Occipital lobe (tissue), 2 donors: ENCODE results near the gene LEKR1. TPM values are rescaled to one million over a fixed set of nuclear protein-coding genes. Genes with fewer than 3 reads are reported as not detected.

Experiments
- DNase-seq: peaks from one replicate; lab custom pipeline; 2025; lab: John Stamatoyannopoulos, UW
- total RNA-seq: library from RNA; depleted of rRNA; stranded (reverse); fragments of >200 nt; gene quantifications from one replicate; pipeline ENCODE4 v1.2.3, GENCODE V29; 2014

Gene LEKR1
- total RNA-seq, 1 donor from 2014 or later = 0.78 TPM

GRCh38 chr3:157058392-157059071, 232.4 kb downstream of the LEKR1 start:
- no peak for DNase-seq

DNA sequence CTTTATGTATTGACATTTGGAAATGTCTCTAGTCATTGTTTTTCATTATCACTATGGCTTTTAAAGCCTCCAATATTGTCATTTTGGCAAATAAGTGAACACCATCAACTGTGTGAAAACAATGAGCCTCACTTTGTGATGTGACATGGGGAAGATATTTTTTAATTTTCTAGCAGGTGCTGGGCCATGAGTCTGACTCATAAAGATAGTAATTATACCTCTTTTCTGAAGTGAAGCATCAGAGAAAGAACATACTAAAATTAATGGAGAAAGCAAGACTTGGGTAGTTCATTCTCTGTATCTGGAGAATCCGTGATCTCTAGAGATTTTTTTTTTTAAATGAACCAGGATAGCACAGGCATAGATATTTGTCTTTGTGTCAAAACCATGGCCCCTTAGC, 233.0 kb downstream of the LEKR1 start:
- DNase-seq = no peak

- no peak for DNase-seq
These were observed 233.5 kb downstream of the LEKR1 start for GRCh38 chr3:157059661-157060060.

GRCh38 chr3:157061265-157061664, 235.1 kb downstream of the LEKR1 start:
- no peak for DNase-seq

DNA sequence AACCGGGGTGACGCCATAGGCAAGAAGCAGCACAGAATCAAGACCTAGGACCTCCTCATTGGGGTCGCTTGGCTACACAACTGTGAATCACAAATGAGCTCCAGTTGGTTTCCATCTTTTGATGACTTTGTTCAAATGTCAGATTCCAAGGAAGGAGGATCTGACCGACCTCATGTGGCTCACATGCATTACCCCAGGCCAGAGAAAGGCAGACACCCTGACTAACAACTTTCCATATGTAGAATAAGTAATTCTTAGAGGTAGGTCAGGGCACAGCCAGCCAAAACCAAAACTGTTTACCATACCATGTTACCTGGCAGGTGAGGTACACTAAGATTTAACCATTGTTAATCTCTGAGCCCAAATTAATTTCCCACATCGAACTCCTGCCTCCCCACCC, 237.3 kb downstream of the LEKR1 start:
- no peak for DNase-seq

GRCh38 chr3:157063926-157064325, 237.8 kb downstream of the LEKR1 start:
- DNase-seq = no peak

GRCh38 chr3:157064402-157064801, 238.2 kb downstream of the LEKR1 start:
- no peak for DNase-seq

DNA sequence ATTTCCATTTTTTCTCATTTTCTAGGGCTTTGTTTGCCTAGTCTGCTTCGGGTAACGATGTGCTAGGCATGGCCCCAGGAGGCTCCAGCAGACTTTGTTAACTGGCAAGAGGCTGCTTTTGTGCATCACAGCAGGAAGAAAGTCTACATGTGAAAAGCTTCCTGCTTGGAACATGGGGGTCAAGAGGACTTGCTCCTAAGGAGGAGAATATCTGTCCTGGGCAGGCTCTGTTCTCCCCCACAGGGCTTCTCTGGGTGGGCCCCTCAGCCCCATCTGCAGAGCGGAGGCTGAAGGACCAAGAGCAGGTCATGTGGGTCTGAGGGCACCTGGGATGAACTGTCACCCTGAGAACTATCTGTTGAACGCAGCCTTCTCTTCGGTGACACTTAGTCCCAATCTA, 239.0 kb downstream of the LEKR1 start:
- no peak for DNase-seq

GRCh38 chr3:157066335-157067098, 240.4 kb downstream of the LEKR1 start:
- DNase-seq = no peak

DNA sequence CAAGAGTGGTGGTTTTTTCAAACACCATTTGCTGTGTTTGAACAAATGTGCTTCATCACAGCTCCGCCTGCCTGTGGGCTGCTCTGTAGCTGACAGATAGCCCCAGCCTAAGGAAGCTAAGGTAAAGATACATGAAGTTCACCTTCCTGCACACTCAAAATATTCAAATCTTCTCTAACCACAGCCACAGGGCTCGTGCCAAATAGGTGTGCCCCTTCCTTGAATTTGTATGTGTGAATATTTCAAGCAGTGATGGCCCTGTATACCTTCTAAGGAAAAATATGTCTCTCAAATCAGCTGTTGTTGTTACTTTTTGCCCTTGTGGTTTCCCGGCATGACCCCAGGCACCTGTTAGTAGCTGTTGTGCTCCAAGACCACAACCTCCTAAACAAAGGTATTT, 241.0 kb downstream of the LEKR1 start:
- DNase-seq = no peak

DNA sequence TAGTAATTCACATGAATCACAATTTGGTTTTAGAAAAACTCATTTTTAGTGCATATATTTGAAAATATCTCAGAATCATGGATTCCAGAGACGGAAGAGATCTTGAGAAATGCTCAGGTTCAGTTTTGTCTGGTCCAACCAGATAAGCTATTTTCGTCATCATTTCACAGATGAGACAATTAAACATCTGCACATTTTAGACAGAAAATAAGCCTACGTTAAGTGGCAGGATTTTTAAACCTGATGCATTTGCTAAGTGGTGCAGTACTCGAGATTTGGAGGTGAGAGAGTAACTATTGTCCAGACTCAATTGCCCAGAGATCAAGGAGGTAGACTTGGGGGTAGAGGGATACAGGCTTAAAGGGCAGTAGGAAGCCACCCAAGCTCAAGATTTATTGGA, 243.3 kb downstream of the LEKR1 start:
- no peak for DNase-seq

DNA sequence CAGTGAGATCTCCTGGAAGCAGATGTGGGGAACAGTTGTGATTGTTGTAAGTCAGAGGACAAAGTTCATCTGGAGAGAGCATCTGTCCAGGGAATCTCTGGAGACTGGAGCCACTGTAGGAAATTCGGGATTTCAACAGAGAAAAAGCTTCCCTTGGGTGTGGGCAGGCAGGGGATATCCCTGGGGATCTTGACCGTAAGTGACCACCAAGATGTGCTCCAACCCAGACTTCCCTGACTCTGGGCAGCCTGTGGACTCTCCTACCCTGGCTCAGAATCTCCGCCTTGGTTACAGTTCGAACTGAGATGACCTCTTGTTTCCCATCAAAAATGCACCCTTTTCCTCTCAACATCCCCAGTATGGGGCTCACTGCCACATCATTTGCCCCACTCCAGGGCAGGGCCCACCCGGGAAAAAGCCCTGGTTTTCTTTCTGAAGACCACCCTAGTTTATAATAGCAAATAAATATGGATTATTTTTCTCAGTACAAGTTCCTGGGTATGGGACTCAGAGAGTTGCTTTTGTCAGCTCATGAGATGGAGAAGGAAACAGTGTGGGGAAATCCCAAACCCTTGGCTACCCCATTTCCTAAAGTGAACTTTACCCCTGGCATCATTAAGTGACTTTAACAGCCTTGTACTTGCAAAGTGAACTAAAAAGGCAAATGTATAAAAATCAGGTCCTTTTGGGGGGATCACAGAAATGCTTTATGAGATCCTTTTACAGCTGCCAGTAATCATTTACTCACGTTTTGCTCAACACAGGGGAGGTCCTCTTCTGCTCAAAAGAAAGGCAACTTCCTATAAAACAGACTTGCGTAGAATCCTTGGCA, 243.9 kb downstream of the LEKR1 start:
- DNase-seq = no peak

DNA sequence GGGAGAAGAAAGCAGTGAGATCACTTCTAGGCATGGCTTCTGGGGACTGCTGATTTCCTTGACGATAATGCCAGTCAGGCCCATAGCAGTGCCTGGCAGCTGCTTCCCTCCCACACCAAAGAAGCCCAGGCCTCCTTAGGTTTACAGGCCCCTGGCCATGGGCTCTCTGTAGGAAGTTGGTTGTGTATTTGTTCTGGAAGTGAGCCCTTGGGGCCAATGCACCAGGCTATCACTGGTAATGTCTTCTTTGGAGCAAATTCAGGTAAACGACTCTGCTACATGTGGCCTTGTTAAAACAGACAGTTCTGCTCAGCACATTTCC, 244.5 kb downstream of the LEKR1 start:
- no peak for DNase-seq

- DNase-seq = no peak
These were observed 245.8 kb downstream of the LEKR1 start for GRCh38 chr3:157071744-157072525.

DNA sequence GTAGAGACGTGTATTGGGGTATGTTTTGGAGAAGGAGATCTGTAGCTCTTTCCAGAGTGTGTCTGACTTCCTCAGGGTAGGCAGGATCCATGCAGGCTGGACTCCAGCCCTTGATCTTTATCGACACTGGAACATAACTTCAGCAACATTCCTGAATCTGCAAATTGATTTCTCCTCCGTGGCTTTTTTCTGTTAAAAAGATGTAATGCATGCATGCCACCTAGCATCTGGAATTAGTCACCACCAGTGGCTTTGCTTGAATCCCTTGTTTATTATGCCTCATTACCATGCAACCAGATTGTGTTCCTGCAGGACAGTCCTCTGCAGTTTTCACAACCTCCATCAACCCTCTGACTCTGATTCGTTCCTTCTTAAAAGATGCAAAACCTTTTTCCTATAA, 247.7 kb downstream of the LEKR1 start:
- DNase-seq = no peak

- DNase-seq = no peak
These were observed 248.3 kb downstream of the LEKR1 start for GRCh38 chr3:157074490-157074889.

DNA sequence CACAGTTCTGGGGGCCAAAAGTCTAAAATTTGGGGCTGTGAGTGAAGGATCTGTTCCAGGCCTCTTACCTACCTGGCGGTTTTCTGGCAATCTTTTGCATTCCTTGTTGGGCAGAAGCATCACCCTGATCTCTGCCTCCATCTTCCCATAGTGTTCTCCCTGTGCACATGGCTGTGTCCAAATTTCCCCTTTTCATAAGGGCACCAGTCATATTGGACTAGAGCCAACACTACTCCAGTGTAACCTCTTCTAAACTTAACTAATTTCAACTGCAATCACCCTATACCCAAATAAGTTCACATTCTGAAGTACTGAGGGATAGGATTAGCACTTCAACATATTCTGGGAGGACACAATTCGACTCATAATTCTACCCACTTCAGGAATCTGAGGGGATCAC, 248.8 kb downstream of the LEKR1 start:
- DNase-seq = no peak

DNA sequence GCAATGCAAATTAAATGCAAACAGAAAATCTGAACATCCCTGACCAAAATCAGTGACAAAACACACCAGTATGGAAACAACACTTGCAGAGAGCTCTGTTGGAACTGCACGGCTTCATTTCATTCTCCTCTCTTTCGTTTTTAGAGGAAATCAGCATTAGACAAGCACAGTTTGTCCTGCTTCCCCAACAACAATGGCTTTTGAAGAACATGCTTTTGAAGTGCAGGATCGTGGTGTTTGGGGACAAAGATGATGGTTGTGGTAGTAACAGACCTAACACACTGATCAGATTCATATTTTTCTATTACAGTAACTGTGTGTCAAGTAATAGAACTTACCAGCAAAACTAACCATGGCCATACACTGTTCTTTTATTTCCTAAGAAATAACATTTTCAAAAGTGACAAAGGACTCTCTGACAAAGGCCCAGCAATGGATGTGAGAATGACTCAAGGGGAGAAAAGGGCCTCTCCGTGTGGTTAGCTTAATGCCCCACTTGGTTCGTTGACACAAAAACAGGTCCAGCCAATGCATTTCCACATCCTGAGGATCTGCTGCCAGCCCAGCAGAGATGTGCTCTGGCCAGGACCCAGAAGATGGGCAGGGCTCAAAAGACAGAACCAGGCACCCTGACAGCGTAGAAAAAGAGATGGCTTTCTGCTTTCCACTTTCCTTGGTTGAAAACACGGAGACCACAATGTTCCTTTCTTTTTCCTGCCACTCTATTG, 249.7 kb downstream of the LEKR1 start:
- DNase-seq = no peak

- no peak for DNase-seq
These were observed 251.4 kb downstream of the LEKR1 start for GRCh38 chr3:157077565-157077991.

DNA sequence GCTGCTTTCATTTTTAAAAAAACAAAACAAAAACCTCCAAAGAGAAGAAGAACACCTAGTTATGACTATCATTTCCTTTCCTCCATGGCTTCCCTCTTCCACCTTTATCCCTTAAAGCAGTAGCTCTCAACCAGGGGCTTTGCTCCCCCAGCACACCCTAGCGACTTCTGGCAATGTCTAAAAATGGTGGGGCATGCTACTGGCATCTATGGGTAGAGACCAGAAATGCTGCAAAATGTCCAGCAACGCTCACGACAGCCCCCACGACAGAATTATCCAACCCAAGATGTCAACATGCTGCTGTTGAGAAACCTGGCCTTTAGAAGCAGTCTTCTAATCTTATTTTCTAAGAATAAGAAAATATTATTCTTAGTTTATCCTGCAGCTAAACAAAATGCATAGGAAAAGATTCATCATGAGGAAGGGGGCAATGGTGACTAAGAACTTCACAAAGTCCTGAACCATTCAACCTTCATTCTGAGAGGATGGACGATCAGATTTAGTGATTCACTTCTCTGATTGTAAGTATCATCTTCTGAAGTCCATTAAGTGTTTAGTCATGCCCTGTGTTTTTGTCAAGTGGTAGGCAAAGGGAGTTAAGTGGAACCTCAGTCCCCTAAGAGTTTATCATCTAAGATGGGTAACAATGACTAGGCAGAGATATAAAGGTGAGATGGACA, 252.1 kb downstream of the LEKR1 start:
- no peak for DNase-seq
